H9 (cell line): ENCODE data around the gene P3H2. TPM values are rescaled to one million over a fixed set of nuclear protein-coding genes. Genes with fewer than 3 reads are reported as not detected.

ENCODE experiments used
- DNase-seq: peaks from one replicate; pipeline ENCODE4 v3.0.0-alpha.2; 2017
- H2AFZ ChIP-seq: one replicate; pipeline ENCODE4 v1.6.1; 2013; ENCODE audit warnings: mild to moderate bottlenecking, low read length, control low read depth, moderate library complexity
- H2AK5ac ChIP-seq: 2 replicates; pipeline ENCODE4 v1.6.1; 2013; ENCODE audit warnings: low read length, control low read depth, mixed read lengths; ENCODE audit not compliant: insufficient read length
- H2BK120ac ChIP-seq: one replicate; pipeline ENCODE4 v1.6.1; 2013; ENCODE audit warnings: low read depth, mild to moderate bottlenecking, low read length, control low read depth, inconsistent platforms; ENCODE audit not compliant: poor library complexity, severe bottlenecking
- H2BK12ac ChIP-seq: 2 replicates; pipeline ENCODE4 v1.6.1; 2013; ENCODE audit warnings: low read length, control low read depth, mixed read lengths, low read depth; ENCODE audit not compliant: insufficient read length
- H2BK15ac ChIP-seq: 2 replicates; pipeline ENCODE4 v1.6.1; 2013; ENCODE audit warnings: low read depth, low read length, control low read depth
- H2BK20ac ChIP-seq: one replicate; pipeline ENCODE4 v1.6.1; 2013; ENCODE audit warnings: low read depth, mild to moderate bottlenecking, low read length, control low read depth, inconsistent platforms; ENCODE audit not compliant: poor library complexity, severe bottlenecking
- H2BK5ac ChIP-seq: 2 replicates; pipeline ENCODE4 v1.6.1; 2013; ENCODE audit warnings: low read length, control low read depth, mixed read lengths; ENCODE audit not compliant: insufficient read length
- H3K14ac ChIP-seq: 2 replicates; pipeline ENCODE4 v1.6.1; 2013; ENCODE audit warnings: low read length, control low read depth; ENCODE audit not compliant: insufficient read depth
- H3K18ac ChIP-seq: 2 replicates; pipeline ENCODE4 v1.6.1; 2013; ENCODE audit warnings: low read depth, mild to moderate bottlenecking, mixed read lengths, low read length, control low read depth; ENCODE audit not compliant: insufficient read length
- H3K23ac ChIP-seq: 2 replicates; pipeline ENCODE4 v1.6.1; 2013; ENCODE audit warnings: low read length, control low read depth, mixed read lengths, low read depth; ENCODE audit not compliant: insufficient read length
- H3K23me2 ChIP-seq: 2 replicates; pipeline ENCODE4 v1.6.1; 2013; ENCODE audit warnings: low read depth, mild to moderate bottlenecking, mixed read lengths, low read length, control low read depth; ENCODE audit not compliant: insufficient read length, poor library complexity, severe bottlenecking
- H3K27ac ChIP-seq: 2 replicates; pipeline ENCODE4 v1.5.1; 2013; ENCODE audit warnings: low read length, control low read depth, mixed read lengths, low read depth; ENCODE audit not compliant: insufficient read length
- H3K27me3 ChIP-seq: 2 replicates; pipeline ENCODE4 v1.6.1; 2013; ENCODE audit warnings: low read length, control low read depth, inconsistent platforms; ENCODE audit not compliant: insufficient read depth
- H3K4ac ChIP-seq: 2 replicates; pipeline ENCODE4 v1.6.1; 2013; ENCODE audit warnings: low read depth, mild to moderate bottlenecking, control low read depth, inconsistent platforms, low read length, moderate library complexity
- H3K4me1 ChIP-seq: 2 replicates; pipeline ENCODE4 v1.6.1; 2013; ENCODE audit warnings: low read length, control low read depth, inconsistent platforms; ENCODE audit not compliant: insufficient read depth
- H3K4me2 ChIP-seq: 2 replicates; pipeline ENCODE4 v1.6.1; 2013; ENCODE audit warnings: low read length, control low read depth, mixed read lengths; ENCODE audit not compliant: insufficient read length, insufficient read depth
- H3K56ac ChIP-seq: 2 replicates; pipeline ENCODE4 v1.6.1; 2013; ENCODE audit warnings: low read depth, mild to moderate bottlenecking, mixed read lengths, low read length, control low read depth; ENCODE audit not compliant: insufficient read length
- H3K79me1 ChIP-seq: 2 replicates; pipeline ENCODE4 v1.6.1; 2013; ENCODE audit warnings: low read depth, mild to moderate bottlenecking, moderate library complexity, low read length, control low read depth, inconsistent platforms; ENCODE audit not compliant: insufficient read depth, poor library complexity, severe bottlenecking
- H3K79me2 ChIP-seq: 2 replicates; pipeline ENCODE4 v1.6.1; 2013; ENCODE audit warnings: low read length, control low read depth, inconsistent platforms; ENCODE audit not compliant: insufficient read depth
- H3K9ac ChIP-seq: 2 replicates; pipeline ENCODE4 v1.6.1; 2013; ENCODE audit warnings: low read length, control low read depth, mixed read lengths; ENCODE audit not compliant: insufficient read length; ENCODE audit errors: extremely low read depth
- H3K9me3 ChIP-seq: one replicate; pipeline ENCODE4 v1.6.1; 2013; ENCODE audit warnings: low read depth, low read length, inconsistent platforms; ENCODE audit not compliant: control insufficient read depth
- H3T11ph ChIP-seq: one replicate; pipeline ENCODE4 v1.6.1; 2013; ENCODE audit warnings: mild to moderate bottlenecking, low read length, control low read depth, inconsistent platforms
- H4K20me1 ChIP-seq: one replicate; pipeline ENCODE4 v1.6.1; 2013; ENCODE audit not compliant: control insufficient read depth, insufficient read length, insufficient read depth
- H4K5ac ChIP-seq: 2 replicates; pipeline ENCODE4 v1.6.1; 2013; ENCODE audit warnings: low read depth, mild to moderate bottlenecking, mixed read lengths, low read length, control low read depth; ENCODE audit not compliant: insufficient read length
- H4K8ac ChIP-seq: replicated peaks from 2 replicates; pipeline ENCODE4 v1.6.1; 2013; ENCODE audit warnings: low read length, control low read depth, mixed read lengths, low read depth; ENCODE audit not compliant: insufficient read length
- H4K91ac ChIP-seq: 2 replicates; pipeline ENCODE4 v1.6.1; 2013; ENCODE audit warnings: low read depth, mild to moderate bottlenecking, moderate library complexity, mixed read lengths, low read length, control low read depth; ENCODE audit not compliant: insufficient read length
- H3K27ac Mint-ChIP-seq, 3 experiments: 2 replicates in 2 of 3; 3 replicates in 1 of 3; pipeline ENCODE4 v1.8.0; 2020 to 2021; ENCODE audit warnings: mixed read lengths in 3 of 3, mild to moderate bottlenecking in 1 of 3, moderate library complexity in 1 of 3
- H3K27me3 Mint-ChIP-seq: 2 replicates; pipeline ENCODE4 v1.8.0; 2021; ENCODE audit warnings: low read depth, mild to moderate bottlenecking, moderate library complexity, mixed read lengths
- H3K36me3 Mint-ChIP-seq, 3 experiments: 2 replicates in 2 of 3; 3 replicates in 1 of 3; pipeline ENCODE4 v1.8.0; 2020 to 2021; ENCODE audit warnings: low read depth in 3 of 3, mixed read lengths in 3 of 3; ENCODE audit not compliant: insufficient read depth in 1 of 3
- H3K4me1 Mint-ChIP-seq, 2 experiments: 2 replicates each; pipeline ENCODE4 v1.8.0; 2020; ENCODE audit warnings: mixed read lengths in 2 of 2
- H3K4me3 Mint-ChIP-seq, 2 experiments: 2 replicates in 1 of 2; 3 replicates in 1 of 2; pipeline ENCODE4 v1.8.0; 2020 to 2021; ENCODE audit warnings: mild to moderate bottlenecking in 2 of 2, mixed read lengths in 2 of 2, moderate library complexity in 1 of 2
- H3K9me3 Mint-ChIP-seq, 2 experiments: 2 replicates in 1 of 2; 3 replicates in 1 of 2; pipeline ENCODE4 v1.8.0; 2020; ENCODE audit warnings: mild to moderate bottlenecking in 2 of 2, mixed read lengths in 2 of 2, moderate library complexity in 1 of 2
- whole genome bisulfite sequencing: extraction: QIAGEN DNeasy Blood & Tissue Kit; methylation state at CpG from one replicate; pipeline ENCODE4 v1.1.7; 2013; ENCODE audit warnings: missing lambda C conversion rate, low lambda C conversion rate, mixed read lengths; ENCODE audit not compliant: insufficient read length; ENCODE audit errors: extremely low coverage; 5-methylcytosine and 5-hydroxymethylcytosine counted together
- total RNA-seq: library from RNA; stranded (reverse); gene quantifications from 2 replicates; pipeline ENCODE4 v1.2.1, GENCODE V29; 2021
- TF ChIP-seq, protein P1 (sequence below): fragments of 200-600 bp; sonication (generic); conservative IDR thresholded peaks from 3 replicates; pipeline ENCODE4 v1.8.0; 2021; ENCODE audit warnings: antibody characterized with exemption, mild to moderate bottlenecking

P3H2 gene
- total RNA-seq, 1 experiment from 2014 or later = 41.5 TPM

DNA sequence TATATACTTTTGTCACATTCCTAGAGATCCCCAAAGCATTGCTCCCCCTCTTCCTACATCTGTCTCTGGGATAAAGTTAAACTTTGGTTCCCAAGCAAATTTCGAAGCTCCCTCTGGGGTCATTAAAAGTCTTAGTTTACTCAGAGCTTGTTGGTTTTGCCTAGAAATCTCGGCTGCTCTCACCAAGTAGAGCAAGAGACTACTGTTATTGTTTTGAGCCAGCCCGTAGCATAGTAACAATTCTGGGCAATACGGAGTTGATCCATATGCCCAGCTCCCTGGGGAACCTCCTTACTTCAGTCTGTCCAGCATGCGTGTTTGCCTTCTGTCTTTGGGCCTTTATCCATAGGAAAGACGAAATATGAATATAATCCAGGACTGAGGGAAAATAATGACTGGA is 10.0 kb upstream of the P3H2 start:
- Histone ChIP-seq H3K27me3 (no peaks in the 10 kb centered on the region), H4K8ac (no peak overlapping the region), H2BK12ac (no peak overlapping the region), H2BK15ac (no peak overlapping the region), H3K23me2 (no peaks in the 10 kb centered on the region), H4K5ac (no peak overlapping the region), H3K23ac (no peak overlapping the region), H3K18ac (no peak overlapping the region), H3K4me1 (no peaks in the 10 kb centered on the region), H3K9me3 (no peaks in the 10 kb centered on the region), H3K4ac (no peak overlapping the region), H4K91ac (no peak overlapping the region), H3T11ph (no peak overlapping the region), H3K56ac (no peak overlapping the region), H2AFZ (no peak overlapping the region), H3K4me2 (no peak overlapping the region), H3K14ac (no peak overlapping the region), H3K79me1 (no peaks in the 10 kb centered on the region), H3K79me2 (no peaks in the 10 kb centered on the region), H2BK20ac (no peak overlapping the region), H2BK5ac (no peak overlapping the region), H2AK5ac (no peak overlapping the region), H4K20me1 (no peaks in the 10 kb centered on the region), H3K9ac (no peak overlapping the region), H3K27ac (no peak overlapping the region), H2BK120ac (no peak overlapping the region)
- WGBS = no CpG with 5 or more reads among the region's 6 CpGs
- H3K4me1 Mint-ChIP-seq = peaks cover 27 to 39% of the 10 kb centered on the region in 2 experiments
- H3K9me3 Mint-ChIP-seq = no peaks in the 10 kb centered on the region
- TF ChIP-seq, protein P1, sequence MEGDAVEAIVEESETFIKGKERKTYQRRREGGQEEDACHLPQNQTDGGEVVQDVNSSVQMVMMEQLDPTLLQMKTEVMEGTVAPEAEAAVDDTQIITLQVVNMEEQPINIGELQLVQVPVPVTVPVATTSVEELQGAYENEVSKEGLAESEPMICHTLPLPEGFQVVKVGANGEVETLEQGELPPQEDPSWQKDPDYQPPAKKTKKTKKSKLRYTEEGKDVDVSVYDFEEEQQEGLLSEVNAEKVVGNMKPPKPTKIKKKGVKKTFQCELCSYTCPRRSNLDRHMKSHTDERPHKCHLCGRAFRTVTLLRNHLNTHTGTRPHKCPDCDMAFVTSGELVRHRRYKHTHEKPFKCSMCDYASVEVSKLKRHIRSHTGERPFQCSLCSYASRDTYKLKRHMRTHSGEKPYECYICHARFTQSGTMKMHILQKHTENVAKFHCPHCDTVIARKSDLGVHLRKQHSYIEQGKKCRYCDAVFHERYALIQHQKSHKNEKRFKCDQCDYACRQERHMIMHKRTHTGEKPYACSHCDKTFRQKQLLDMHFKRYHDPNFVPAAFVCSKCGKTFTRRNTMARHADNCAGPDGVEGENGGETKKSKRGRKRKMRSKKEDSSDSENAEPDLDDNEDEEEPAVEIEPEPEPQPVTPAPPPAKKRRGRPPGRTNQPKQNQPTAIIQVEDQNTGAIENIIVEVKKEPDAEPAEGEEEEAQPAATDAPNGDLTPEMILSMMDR = no peak
- DNase-seq = no peak
- H3K27ac Mint-ChIP-seq = no peak overlapping the region
- H3K4me3 Mint-ChIP-seq = no peak overlapping the region
- H3K36me3 Mint-ChIP-seq = no peaks in the 10 kb centered on the region; a peak in 1 of 7 replicates
- no peaks in the 10 kb centered on the region; the same call in 1 of the 2 replicates for H3K27me3 Mint-ChIP-seq
